ENCODE results near the gene ZFAND2A. TPM values are rescaled to one million over a fixed set of nuclear protein-coding genes. Genes with fewer than 3 reads are reported as not detected.
"Not testable (repeated sequence)": the region's sequence is repeated elsewhere in the genome, so short reads cannot be mapped to it uniquely, and the experiment has no call there.

ZFAND2A gene
- total RNA-seq, 1 donor from 2014 or later: 9.9 TPM

DNA sequence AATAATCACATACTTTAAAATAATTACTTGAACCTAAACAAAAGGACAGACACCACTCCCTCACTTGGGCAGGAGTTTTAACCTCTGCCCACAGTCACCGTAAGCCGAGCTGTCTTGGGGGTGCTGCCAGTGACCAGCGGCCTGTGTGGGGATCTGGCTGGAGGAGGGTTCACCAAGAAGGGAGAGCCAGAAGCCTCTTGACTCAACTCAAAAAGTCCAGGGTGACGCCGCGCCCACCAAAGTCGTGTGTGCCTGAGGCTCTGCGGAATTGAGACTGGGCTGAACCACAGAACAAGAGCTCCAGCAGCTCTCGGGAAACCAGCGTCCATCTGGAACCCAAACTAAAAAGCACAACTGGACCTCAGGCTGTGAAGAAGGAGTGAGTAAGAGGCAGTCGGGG lies 35.8 kb downstream of the ZFAND2A start:
- no peak for DNase-seq (ENCODE audit: low read depth)

GRCh38 chr7:1123715-1124114 lies 36.3 kb downstream of the ZFAND2A start:
- peak; percentile 43 for DNase-seq (ENCODE audit: low read depth)

GRCh38 chr7:1122832-1123501 lies 37.0 kb downstream of the ZFAND2A start:
- no peak for DNase-seq (ENCODE audit: low read depth)

- no peak for DNase-seq (ENCODE audit: low read depth)
These were observed 37.8 kb downstream of the ZFAND2A start for GRCh38 chr7:1121886-1122831.

DNA sequence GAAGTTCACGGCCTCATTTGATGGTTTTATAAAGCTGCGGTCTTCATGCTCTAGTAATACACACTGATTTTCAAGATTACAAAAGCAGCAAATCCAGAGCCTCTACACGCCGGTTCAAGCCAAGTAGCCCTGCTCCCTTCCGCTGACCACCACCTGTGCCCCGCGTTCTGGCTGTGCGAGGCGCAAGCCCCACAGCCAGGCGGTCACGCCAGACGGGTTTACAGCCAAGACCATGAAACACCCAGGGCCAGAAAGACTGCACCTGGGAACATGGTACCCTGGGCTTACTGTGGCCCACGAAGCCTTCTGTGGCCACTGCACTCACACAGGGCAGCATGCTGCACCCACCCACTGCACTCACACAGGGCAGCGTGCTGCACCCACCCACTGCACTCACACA lies 38.5 kb downstream of the ZFAND2A start:
- DNase-seq (ENCODE audit: low read depth): no peak

GRCh38 chr7:1120791-1121190 lies 39.2 kb downstream of the ZFAND2A start:
- no peak for DNase-seq (ENCODE audit: low read depth)

- no peak for DNase-seq (ENCODE audit: low read depth)
These were observed 40.8 kb downstream of the ZFAND2A start for GRCh38 chr7:1119201-1119600.

DNA sequence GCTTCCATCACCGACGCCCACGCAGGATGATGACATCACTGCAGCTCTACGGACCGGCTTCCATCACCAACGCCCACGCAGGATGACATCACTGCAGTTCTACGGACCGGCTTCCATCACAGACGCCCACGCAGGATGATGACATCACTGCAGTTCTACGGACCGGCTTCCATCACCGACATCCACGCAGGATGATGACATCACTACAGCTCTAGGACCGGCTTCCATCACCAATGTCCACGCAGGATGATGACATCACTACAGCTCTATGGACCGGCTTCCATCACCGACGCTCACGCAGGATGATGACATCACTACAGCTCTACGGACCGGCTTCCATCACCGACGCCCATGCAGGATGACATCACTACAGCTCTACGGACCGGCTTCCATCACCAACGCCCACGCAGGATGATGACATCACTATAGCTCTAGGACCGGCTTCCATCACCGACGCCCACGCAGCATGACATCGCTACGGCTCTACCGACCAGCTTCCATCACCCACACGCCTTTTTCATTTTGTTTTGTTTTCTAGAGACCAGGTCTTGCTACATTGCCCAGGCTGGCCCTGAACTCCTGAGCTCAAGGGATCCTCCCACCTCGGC lies 42.6 kb downstream of the ZFAND2A start:
- DNase-seq (ENCODE audit: low read depth): no peak

DNA sequence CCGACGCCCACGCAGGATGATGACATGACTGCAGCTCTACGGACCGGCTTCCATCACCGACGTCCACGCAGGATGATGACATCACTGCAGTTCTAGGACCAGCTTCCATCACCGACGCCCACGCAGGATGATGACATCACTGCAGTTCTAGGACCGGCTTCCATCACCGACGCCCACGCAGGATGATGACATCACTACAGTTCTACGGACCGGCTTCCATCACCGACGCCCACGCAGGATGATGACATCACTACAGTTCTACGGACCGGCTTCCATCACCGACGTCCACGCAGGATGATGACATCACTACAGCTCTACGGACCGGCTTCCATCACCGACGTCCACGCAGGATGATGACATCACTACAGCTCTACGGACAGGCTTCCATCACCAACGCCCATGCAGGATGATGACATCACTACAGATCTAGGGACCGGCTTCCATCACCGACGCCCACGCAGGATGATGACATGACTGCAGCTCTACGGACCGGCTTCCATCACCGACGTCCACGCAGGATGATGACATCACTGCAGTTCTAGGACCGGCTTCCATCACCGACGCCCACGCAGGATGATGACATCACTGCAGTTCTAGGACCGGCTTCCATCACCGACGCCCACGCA lies 43.5 kb downstream of the ZFAND2A start:
- not testable (repeated sequence) for DNase-seq (ENCODE audit: low read depth)

DNA sequence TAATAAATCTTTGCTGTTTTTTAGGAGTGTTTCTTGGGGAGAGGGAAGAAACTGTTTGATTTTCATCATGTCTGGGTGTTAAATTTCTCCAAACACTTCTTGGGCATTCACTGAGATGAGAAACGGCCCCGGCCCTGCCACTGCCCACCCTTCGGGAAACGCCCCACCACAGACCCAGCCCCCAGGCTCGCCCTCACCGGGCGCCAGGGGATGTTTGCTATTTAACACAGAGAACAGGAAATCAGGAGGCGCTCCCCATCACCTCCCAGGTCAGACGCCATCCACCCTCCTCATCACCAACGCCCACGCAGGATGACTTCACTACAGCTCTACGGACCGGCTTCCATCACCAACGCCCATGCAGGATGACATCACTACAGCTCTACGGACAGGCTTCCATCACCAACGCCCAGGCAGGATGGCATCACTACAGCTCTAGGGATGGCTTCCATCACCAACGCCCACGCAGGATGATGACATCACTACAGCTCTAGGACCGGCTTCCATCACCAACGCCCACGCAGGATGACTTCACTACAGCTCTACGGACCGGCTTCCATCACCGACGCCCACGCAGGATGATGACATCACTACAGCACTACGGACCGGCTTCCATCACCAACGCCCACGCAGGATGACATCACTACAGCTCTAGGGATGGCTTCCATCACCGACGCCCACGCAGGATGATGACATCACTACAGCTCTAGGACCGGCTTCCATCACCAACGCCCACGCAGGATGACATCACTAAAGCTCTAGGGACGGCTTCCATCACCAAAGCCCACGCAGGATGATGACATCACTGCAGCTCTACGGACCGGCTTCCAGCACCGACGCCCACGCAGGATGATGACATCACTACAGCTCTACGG lies 44.6 kb downstream of the ZFAND2A start:
- not testable (repeated sequence) for DNase-seq (ENCODE audit: low read depth)

DNA sequence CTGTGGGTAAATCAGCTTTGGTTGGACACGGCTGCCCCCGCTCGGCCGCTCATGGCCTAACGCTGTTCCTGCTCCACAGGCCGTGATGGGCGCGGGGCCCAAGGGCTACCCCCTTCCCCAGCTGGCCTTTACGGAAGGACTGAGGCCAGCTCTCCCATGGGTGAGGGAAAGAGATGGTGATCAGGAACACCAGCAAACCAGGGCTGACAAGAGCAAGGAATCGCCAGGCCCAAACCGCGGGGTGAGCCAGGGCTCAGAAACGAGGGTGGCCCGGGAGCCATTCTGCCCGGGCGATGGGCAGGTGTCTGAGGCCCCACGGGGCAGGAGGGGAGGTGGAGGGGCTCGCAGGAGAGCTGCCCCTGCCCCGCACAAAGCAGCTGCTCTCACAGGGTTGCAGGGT lies 45.5 kb downstream of the ZFAND2A start:
- DNase-seq (ENCODE audit: low read depth): no peak

DNA sequence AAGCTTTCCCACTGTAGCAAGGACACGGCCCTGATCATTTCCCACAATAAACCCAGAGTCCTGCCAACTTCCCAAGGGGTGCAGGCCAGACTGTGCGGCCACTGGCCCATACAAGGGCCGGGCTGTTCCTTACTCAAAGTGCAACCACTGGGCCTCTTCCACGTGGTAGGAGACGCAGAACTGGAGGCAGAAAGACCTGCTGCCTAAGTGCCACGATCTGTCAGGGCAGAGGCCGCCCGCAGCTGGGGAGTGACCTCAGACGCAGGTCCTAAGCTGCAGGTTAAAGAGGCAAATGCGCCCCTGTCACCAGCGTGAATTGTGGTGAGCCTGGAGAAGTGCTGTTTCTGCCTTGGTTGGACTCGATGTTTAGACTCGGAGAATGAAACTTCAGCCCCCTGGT lies 45.9 kb downstream of the ZFAND2A start:
- DNase-seq (ENCODE audit: low read depth): no peak

DNA sequence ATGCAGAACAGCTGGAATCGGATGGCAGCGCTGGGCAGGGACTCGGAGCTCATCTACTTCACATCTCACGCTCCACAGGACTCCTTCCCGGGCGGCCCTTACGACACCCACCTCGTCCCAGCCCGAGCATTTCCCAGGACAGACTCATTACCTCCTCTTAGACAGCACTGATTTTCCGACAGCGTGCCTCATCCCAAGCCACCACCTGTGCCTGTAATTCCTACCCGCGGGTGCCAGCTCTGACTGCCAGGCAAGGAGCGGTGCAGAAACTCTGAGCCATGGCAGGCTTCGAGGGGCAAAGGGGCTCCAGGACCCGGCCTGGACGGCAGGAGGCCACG lies 46.5 kb downstream of the ZFAND2A start:
- no peak for DNase-seq (ENCODE audit: low read depth)

DNA sequence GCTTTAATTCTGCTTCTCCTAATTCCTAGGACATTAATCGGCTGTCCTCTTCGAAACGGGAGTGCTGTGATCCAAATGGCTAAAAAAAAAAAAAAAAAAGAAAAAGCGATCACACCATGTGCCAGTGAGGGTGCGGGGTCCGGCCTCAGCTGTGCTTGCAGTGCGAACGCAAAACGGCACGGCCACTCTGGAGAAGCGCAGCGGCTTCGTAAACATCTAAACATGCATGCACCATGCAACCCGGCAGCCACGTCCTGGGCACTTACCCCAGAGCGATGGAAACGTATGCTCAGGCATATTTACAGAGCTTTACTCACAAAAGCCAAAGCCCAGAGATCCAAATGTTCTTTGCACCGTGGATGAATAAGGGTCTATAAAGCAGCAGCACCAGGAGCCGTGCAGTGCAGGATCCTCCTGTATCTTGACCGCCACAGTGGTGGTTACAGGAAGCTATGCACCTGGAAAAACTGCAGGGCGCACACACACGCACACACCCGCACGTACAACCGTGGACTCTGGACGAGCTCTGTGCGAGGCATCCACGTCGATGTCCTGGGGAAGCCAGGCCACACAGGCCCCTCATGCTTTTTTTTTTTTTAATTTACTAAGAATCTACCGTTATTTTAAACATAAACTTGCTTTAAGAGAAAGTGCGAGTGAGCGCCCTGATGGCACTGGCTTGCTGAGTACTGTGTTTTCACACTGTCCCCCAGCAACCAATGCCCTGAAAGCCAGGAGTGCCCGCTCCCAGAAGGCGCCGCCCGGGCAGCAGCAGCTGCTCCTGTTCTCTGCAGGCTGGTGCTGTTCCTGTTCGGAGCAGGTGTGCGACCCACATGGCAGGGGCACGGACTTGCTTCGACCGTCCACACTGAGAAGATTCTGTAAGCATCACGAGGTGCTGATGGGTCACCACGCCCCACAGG lies 47.1 kb downstream of the ZFAND2A start:
- no peak for DNase-seq (ENCODE audit: low read depth)

DNA sequence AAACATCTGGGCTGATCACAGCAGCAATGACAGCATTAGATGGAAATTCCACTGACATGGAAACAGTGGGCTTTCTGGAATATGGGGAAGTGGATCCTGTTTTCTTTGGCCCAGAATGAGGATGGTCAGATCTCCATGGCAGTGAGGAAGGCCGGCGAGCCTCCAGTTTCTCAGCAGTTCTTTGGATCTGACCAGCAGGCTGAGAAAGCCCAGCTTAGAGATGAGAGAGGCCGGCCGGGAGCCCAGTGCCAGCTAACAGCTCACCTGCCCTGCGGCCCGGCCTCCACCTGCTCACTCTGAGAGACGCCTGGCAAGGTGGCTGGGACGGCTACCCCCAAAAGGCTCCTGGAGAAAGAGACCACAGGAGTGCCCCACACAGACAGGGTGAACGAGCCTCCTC lies 47.9 kb downstream of the ZFAND2A start:
- DNase-seq (ENCODE audit: low read depth): no peak

DNA sequence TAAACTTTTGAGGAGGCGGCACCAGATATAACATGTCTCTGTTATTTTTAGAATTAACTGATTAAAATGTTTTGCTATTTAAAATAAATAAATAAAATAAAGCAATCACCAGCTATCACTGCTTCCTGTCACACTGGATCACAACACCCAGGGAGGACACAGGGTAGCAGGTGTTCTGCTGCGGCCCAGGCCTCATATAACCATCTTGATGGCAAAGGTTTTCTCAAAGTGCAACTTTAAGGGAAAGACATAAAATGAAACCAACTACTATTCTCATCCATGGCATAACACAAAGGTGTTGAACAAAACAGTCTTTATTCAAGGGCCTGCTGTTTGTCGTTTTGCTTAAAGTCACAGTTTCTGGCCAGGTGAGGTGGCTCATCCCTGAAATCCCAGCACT lies 48.8 kb downstream of the ZFAND2A start:
- DNase-seq (ENCODE audit: low read depth): no peak

GRCh38 chr7:1110358-1110757 lies 49.6 kb downstream of the ZFAND2A start:
- no peak for DNase-seq (ENCODE audit: low read depth)

GRCh38 chr7:1109581-1110310 lies 50.2 kb downstream of the ZFAND2A start:
- DNase-seq (ENCODE audit: low read depth): no peak

- DNase-seq (ENCODE audit: low read depth): no peak
These were observed 51.6 kb downstream of the ZFAND2A start for GRCh38 chr7:1108264-1108920.

All from renal cortical epithelial cell (primary cell).